Measurements from ENCODE around the gene PAGE2.

GRCh38 chrX:55088795-55089489 is at the start of gene PAGE2:
- TF ChIP-seq TSHZ2 (CRISPR knock-in tag; IDR thresholded peaks at IDR 0.05): no peak
- no peak for TF ChIP-seq PATZ1 (CRISPR knock-in tag; IDR thresholded peaks at IDR 0.05; ENCODE audit: borderline replicate concordance)
- TF ChIP-seq CSRNP3 (CRISPR knock-in tag; IDR thresholded peaks at IDR 0.05): no peak
- no peak for TF ChIP-seq RARB (CRISPR knock-in tag; IDR thresholded peaks at IDR 0.05)
- no peak for TF ChIP-seq ZNF565 (CRISPR knock-in tag; conservative IDR thresholded peaks at IDR 0.05; ENCODE audit: low read depth)
- no peak for TF ChIP-seq ARNTL (CRISPR knock-in tag; IDR thresholded peaks at IDR 0.05; ENCODE audit: borderline replicate concordance, low read depth)
- no peak for TF ChIP-seq TOX (CRISPR knock-in tag; IDR thresholded peaks at IDR 0.05; ENCODE audit: borderline replicate concordance)
- no peak for TF ChIP-seq ESRRG (CRISPR knock-in tag; IDR thresholded peaks at IDR 0.05)
- TF ChIP-seq ZNF8 (CRISPR knock-in tag; IDR thresholded peaks at IDR 0.05): no peak
- TF ChIP-seq ZFP30 (CRISPR knock-in tag; IDR thresholded peaks at IDR 0.05): no peak

Data from SK-N-SH treated with all-trans-retinoic acid at 6 μM for 48 hours (cell line).